H1 (cell line): ENCODE results near the gene ZNF211. TPM values are rescaled to one million over a fixed set of nuclear protein-coding genes. Genes with fewer than 3 reads are reported as not detected.

Experiments
- CTCF ChIA-PET: fragments of 300-600 bp; sonication (Branson Sonifier 250); formaldehyde crosslinking; loops from one replicate; lab custom pipeline; 2021; ENCODE audit not compliant: partially characterized antibody; lab: Charles Lee
- POLR2A ChIA-PET: fragments of 300-600 bp; sonication (Branson Sonifier 250); formaldehyde crosslinking; loops from one replicate; lab custom pipeline; 2021; ENCODE audit warnings: inconsistent platforms; ENCODE audit not compliant: partially characterized antibody; lab: Charles Lee
- DNase-seq, 2 experiments: peaks; one replicate each; pipeline versions ENCODE4 v3.0.0 to v3.0.0-alpha.2; 2010 to 2022; ENCODE audit warnings: low spot score in 2 of 2, low read depth in 1 of 2, mixed read lengths in 1 of 2
- FAIRE-seq: peaks from 2 replicates; lab custom pipeline; 2011; peaks lifted over from hg19 to GRCh38; lab: Jason Lieb, UNC
- H2AFZ ChIP-seq: 2 replicates; pipeline ENCODE4 v1.8.1; 2012; ENCODE audit warnings: low read length, inconsistent platforms
- H2AK5ac ChIP-seq: 2 replicates; pipeline ENCODE4 v1.6.1; 2013; ENCODE audit warnings: low read depth, low read length
- H2BK120ac ChIP-seq: replicated peaks from 2 replicates; pipeline ENCODE3; 2013; ENCODE audit warnings: low read depth, low read length, inconsistent platforms
- H2BK12ac ChIP-seq: 2 replicates; pipeline ENCODE4 v1.6.1; 2013; ENCODE audit warnings: low read depth, low read length
- H2BK15ac ChIP-seq: 2 replicates; pipeline ENCODE4 v1.6.1; 2013; ENCODE audit warnings: low read length
- H2BK20ac ChIP-seq: 2 replicates; pipeline ENCODE4 v1.6.1; 2013; ENCODE audit warnings: low read length
- H2BK5ac ChIP-seq: 2 replicates; pipeline ENCODE4 v1.6.1; 2013; ENCODE audit warnings: low read depth, low read length
- H3K14ac ChIP-seq: 2 replicates; pipeline ENCODE4 v1.6.1; 2013; ENCODE audit warnings: inconsistent platforms; ENCODE audit not compliant: insufficient read length
- H3K18ac ChIP-seq: 2 replicates; pipeline ENCODE4 v1.6.1; 2013; ENCODE audit warnings: low read length; ENCODE audit errors: extremely low read depth
- H3K23ac ChIP-seq: 2 replicates; pipeline ENCODE4 v1.6.1; 2013; ENCODE audit warnings: inconsistent platforms; ENCODE audit not compliant: insufficient read length
- H3K23me2 ChIP-seq: 2 replicates; pipeline ENCODE4 v1.6.1; 2013; ENCODE audit warnings: low read depth, low read length
- H3K27ac ChIP-seq: 2 replicates; pipeline ENCODE4 v1.6.1; 2011; ENCODE audit warnings: low read depth, low read length, inconsistent platforms
- H3K27me3 ChIP-seq, 4 experiments: replicated peaks in 1 of 4; 1 replicate in 1 of 4; 2 replicates in 3 of 4; pipeline versions ENCODE4 v1.6.1 to v1.8.1; 2011 to 2013; ENCODE audit warnings: low read length in 3 of 4, mild to moderate bottlenecking in 3 of 4, inconsistent platforms in 2 of 4, mixed read lengths in 2 of 4, moderate library complexity in 1 of 4; ENCODE audit not compliant: control insufficient read depth in 3 of 4, insufficient read depth in 3 of 4; ENCODE audit errors: extremely low read depth in 1 of 4
- H3K36me3 ChIP-seq, 4 experiments: 2 replicates each; pipeline versions ENCODE4 v1.6.1 to v1.8.1; 2011 to 2013; ENCODE audit warnings: mild to moderate bottlenecking in 4 of 4, low read length in 3 of 4, moderate library complexity in 2 of 4, control low read depth in 1 of 4, inconsistent platforms in 1 of 4; ENCODE audit not compliant: insufficient read depth in 4 of 4, control insufficient read depth in 2 of 4
- H3K4ac ChIP-seq: replicated peaks from 2 replicates; pipeline ENCODE3; 2013; ENCODE audit warnings: low read length, low read depth, mixed read lengths, inconsistent platforms; ENCODE audit not compliant: insufficient read length
- H3K4me1 ChIP-seq, 4 experiments: replicated peaks in 1 of 4; 1 replicate in 1 of 4; 2 replicates in 3 of 4; pipeline versions ENCODE4 v1.6.1 to v1.8.1; 2011 to 2013; ENCODE audit warnings: low read length in 3 of 4, inconsistent platforms in 2 of 4, mixed read lengths in 1 of 4; ENCODE audit not compliant: insufficient read depth in 4 of 4, control insufficient read depth in 3 of 4
- H3K4me2 ChIP-seq, 2 experiments: 2 replicates each; pipeline versions ENCODE4 v1.6.1 to v1.8.1; 2011 to 2013; ENCODE audit warnings: low read depth in 2 of 2, low read length in 2 of 2, control low read depth in 1 of 2, inconsistent platforms in 1 of 2, mild to moderate bottlenecking in 1 of 2; ENCODE audit not compliant: insufficient read depth in 1 of 2
- H3K4me3 ChIP-seq, 4 experiments: fragments of 200-600, 300-600 bp in 1 of 4; sonication (generic), shearing (Covaris generic), sonication (Bioruptor Twin) in 1 of 4; 2 replicates each; pipeline versions ENCODE4 v1.5.1 to v1.8.1; 2011 to 2016; ENCODE audit warnings: low read length in 4 of 4, low read depth in 3 of 4, control low read depth in 2 of 4, inconsistent platforms in 2 of 4, mild to moderate bottlenecking in 2 of 4, mixed read lengths in 1 of 4, moderate library complexity in 1 of 4; ENCODE audit not compliant: insufficient read depth in 2 of 4; ENCODE audit errors: extremely low read depth in 1 of 4
- H3K56ac ChIP-seq: replicated peaks from 2 replicates; pipeline ENCODE3; 2013; ENCODE audit warnings: low read depth, mild to moderate bottlenecking, mixed read lengths, low read length, inconsistent platforms; ENCODE audit not compliant: insufficient read length
- H3K79me1 ChIP-seq: 2 replicates; pipeline ENCODE4 v1.6.1; 2013; ENCODE audit warnings: low read depth, low read length, control low read depth
- H3K79me2 ChIP-seq, 2 experiments: 2 replicates each; pipeline versions ENCODE4 v1.6.1 to v1.8.1; 2012 to 2013; ENCODE audit warnings: low read length in 2 of 2, mild to moderate bottlenecking in 2 of 2, inconsistent platforms in 1 of 2; ENCODE audit not compliant: insufficient read depth in 2 of 2, control insufficient read depth in 1 of 2
- H3K9ac ChIP-seq, 4 experiments: replicated peaks in 1 of 4; 1 replicate in 1 of 4; 2 replicates in 3 of 4; pipeline versions ENCODE4 v1.6.1 to v1.8.1; 2011 to 2013; ENCODE audit warnings: low read depth in 3 of 4, low read length in 3 of 4, control low read depth in 2 of 4, mild to moderate bottlenecking in 2 of 4, moderate library complexity in 2 of 4, inconsistent platforms in 1 of 4; ENCODE audit errors: extremely low read depth in 1 of 4
- H3K9me3 ChIP-seq, 2 experiments: 2 replicates each; pipeline versions ENCODE4 v1.6.1 to v1.8.1; 2012 to 2013; ENCODE audit warnings: mild to moderate bottlenecking in 2 of 2, moderate library complexity in 2 of 2, control low read depth in 1 of 2, inconsistent platforms in 1 of 2, low read depth in 1 of 2, low read length in 1 of 2, mixed read lengths in 1 of 2; ENCODE audit not compliant: insufficient read depth in 2 of 2
- H4K20me1 ChIP-seq, 2 experiments: replicated peaks in 1 of 2; 2 replicates each; pipeline versions ENCODE3 to v1.8.1; 2011 to 2013; ENCODE audit warnings: inconsistent platforms in 2 of 2, low read length in 2 of 2, mild to moderate bottlenecking in 1 of 2; ENCODE audit not compliant: insufficient read depth in 2 of 2, control insufficient read depth in 1 of 2
- H4K5ac ChIP-seq: 2 replicates; pipeline ENCODE4 v1.6.1; 2013; ENCODE audit warnings: low read length, low read depth, mixed read lengths, inconsistent platforms; ENCODE audit not compliant: insufficient read length
- H4K8ac ChIP-seq: 2 replicates; pipeline ENCODE4 v1.8.0; 2013; ENCODE audit warnings: mild to moderate bottlenecking, moderate library complexity, low read length, inconsistent platforms; ENCODE audit not compliant: insufficient read depth; ENCODE audit errors: extremely low read depth
- H4K91ac ChIP-seq: replicated peaks from 2 replicates; pipeline ENCODE3; 2013; ENCODE audit warnings: low read length, mixed read lengths, inconsistent platforms; ENCODE audit not compliant: insufficient read length
- ASH2L ChIP-seq: fragments of 200-600, 300-600 bp; sonication (generic); IDR thresholded peaks from one replicate; pipeline ENCODE4 v1.7.1; 2017; ENCODE audit warnings: low read length
- BCL11A ChIP-seq, 2 experiments: IDR thresholded peaks; one replicate each; pipeline ENCODE4 v1.6.1; 2011; ENCODE audit warnings: low read depth in 2 of 2, low read length in 2 of 2, mild to moderate bottlenecking in 2 of 2
- CHD2 ChIP-seq: IDR thresholded peaks from 2 replicates; pipeline ENCODE4 v1.6.1; 2012; ENCODE audit warnings: low read length, improper control_type of control experiment
- CTBP2 ChIP-seq: IDR thresholded peaks from 2 replicates; pipeline ENCODE4 v1.7.0; 2011; ENCODE audit warnings: borderline replicate concordance, mild to moderate bottlenecking, moderate library complexity, mixed read lengths, low read length; ENCODE audit not compliant: insufficient read depth, insufficient read length
- FOSL1 ChIP-seq: IDR thresholded peaks from 2 replicates; pipeline ENCODE4 v1.6.1; 2011; ENCODE audit warnings: mild to moderate bottlenecking, low read depth, low read length, moderate library complexity; ENCODE audit not compliant: insufficient read depth
- HDAC2 ChIP-seq, 2 experiments: fragments of 300-600 bp in 1 of 2; sonication (generic) in 1 of 2; IDR thresholded peaks; 2 replicates each; pipeline ENCODE4 v1.6.1; 2011 to 2012; ENCODE audit warnings: low read depth in 2 of 2, low read length in 2 of 2, mild to moderate bottlenecking in 2 of 2, moderate library complexity in 2 of 2, borderline replicate concordance in 1 of 2, inconsistent platforms in 1 of 2
- MAFK ChIP-seq: IDR thresholded peaks from 2 replicates; pipeline ENCODE4 v1.6.1; 2012; ENCODE audit warnings: low read depth, mild to moderate bottlenecking, improper control_type of control experiment, low read length
- POLR2A ChIP-seq, 2 experiments: IDR thresholded peaks; 1 replicate in 1 of 2; 2 replicates in 1 of 2; pipeline ENCODE4 v1.6.1; 2011; ENCODE audit warnings: low read depth in 2 of 2, low read length in 2 of 2, mild to moderate bottlenecking in 2 of 2; ENCODE audit errors: control extremely low read depth in 1 of 2
- SIRT6 ChIP-seq: IDR thresholded peaks from one replicate; pipeline ENCODE4 v1.7.1; 2012; ENCODE audit warnings: low read length, inconsistent platforms
- TBP ChIP-seq: IDR thresholded peaks from 2 replicates; pipeline ENCODE4 v1.6.1; 2011; ENCODE audit warnings: low read depth, low read length, improper control_type of control experiment
- WGBS, 2 experiments: shearing (Covaris generic) in 1 of 2; methylation state at CpG; one replicate each; pipeline versions ENCODE4 v1.1.6 to v1.1.7; 2013 to 2015; ENCODE audit warnings: low lambda C conversion rate in 2 of 2, mixed read lengths in 2 of 2, inconsistent platforms in 1 of 2, low coverage in 1 of 2, missing lambda C conversion rate in 1 of 2; ENCODE audit not compliant: insufficient replicate concordance in 2 of 2, insufficient coverage in 1 of 2, insufficient read length in 1 of 2; ENCODE audit errors: extremely low coverage in 1 of 2, missing lambda C conversion rate in 1 of 2; 5-methylcytosine and 5-hydroxymethylcytosine counted together
- polyA plus RNA-seq, 7 experiments: library from polyadenylated mRNA; depleted of rRNA in 3 of 7; stranded (reverse) in 5 of 7; unstranded in 2 of 7; fragments of >200 nt in 5 of 7; fragments of 200-250 nt in 2 of 7; gene quantifications; 1 replicate in 5 of 7; 2 replicates in 1 of 7; 4 replicates in 1 of 7; pipeline versions ENCODE4 v1.2.1 to v1.2.3, GENCODE V29; 2011 to 2013; ENCODE audit warnings: missing spikeins in 2 of 7, mixed read lengths in 2 of 7
- total RNA-seq: library from RNA; stranded (reverse); fragmentation: NEBNext Ultra II Directional; extraction: Animal tissue kit (Norgen Biotek cat#: 25700); gene quantifications from 2 replicates; pipeline ENCODE4 v1.2.1, GENCODE V29; 2021
- TF ChIP-seq, protein P1 (sequence below): IDR thresholded peaks from 2 replicates; pipeline ENCODE4 v1.6.1; 2011; ENCODE audit warnings: low read length, improper control_type of control experiment

ZNF211 gene
- total and polyA plus RNA-seq, 2 of the 8 experiments (the other 6 are each of a cell fraction or from before 2014, with no cell fraction given) = 7.5 to 15.7 TPM

DNA sequence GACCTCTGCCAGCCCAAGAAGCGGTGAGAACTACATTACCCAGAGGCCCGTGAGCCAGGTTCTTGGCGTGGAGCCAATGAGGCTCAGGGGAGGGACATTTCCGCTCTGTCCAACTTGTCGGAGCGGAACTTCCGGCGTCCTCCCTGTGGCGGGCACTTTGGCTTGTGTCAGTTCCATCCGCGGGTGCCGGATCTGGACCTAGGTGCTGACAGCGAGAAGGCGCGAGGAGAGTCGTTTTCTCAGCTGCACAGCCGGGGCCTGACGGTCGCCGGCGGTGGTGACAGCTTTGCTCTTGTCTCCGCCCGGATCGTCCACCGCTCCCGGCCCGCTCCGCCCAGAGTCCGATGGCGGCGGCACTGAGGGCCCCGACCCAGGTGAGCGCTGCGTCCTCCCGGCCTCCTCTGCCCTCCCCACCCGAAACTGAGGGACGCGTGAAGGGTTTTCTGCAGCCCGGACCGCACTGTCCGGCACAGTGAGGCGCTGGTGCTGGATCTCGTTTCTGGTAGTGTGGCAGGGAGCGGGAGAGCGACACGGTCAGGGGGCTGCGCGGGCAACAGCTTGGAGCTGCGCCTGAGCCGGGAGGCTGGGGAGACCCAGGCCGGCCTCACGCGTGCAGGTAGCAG is 33.1 kb upstream of the ZNF211 start, which contains the start of gene ZNF530:
TSS of gene ZNF530 (plus strand) at position 125 of the 623 bp plus-strand sequence. CDS start 4,461 bp downstream, outside the sequence.
- Histone ChIP-seq H2BK12ac (no peak within 1 kb of the TSS), H2AK5ac (no peak within 1 kb of the TSS), H3K18ac (no peak within 1 kb of the TSS), H4K8ac (peak within 1 kb of the TSS; percentile 53), H3K27ac (no peak within 1 kb of the TSS), H3K14ac (no peak within 1 kb of the TSS), H3K27me3 (no peaks in the 10 kb centered on the region), H3K36me3 (peaks cover 0 to 5% (median 2%) of the 10 kb centered on the region in 4 experiments; a peak in 2 of 8 replicates), H3K79me1 (peaks cover 2% of the 10 kb centered on the region; the same call in 1 of the 2 replicates), H3K4ac (no peak within 1 kb of the TSS), H3K4me3 (peak within 1 kb of the TSS; percentile 74 to 90 (median 82)), H3K23ac (no peak within 1 kb of the TSS), H2BK120ac (no peak within 1 kb of the TSS), H4K5ac (no peak within 1 kb of the TSS), H3K9ac (peak within 1 kb of the TSS in 3 of 4 experiments; percentile 30 to 74 (median 45); a peak in 6 of 7 replicates), H3K4me1 (peaks cover 0 to 3% (median 2%) of the 10 kb centered on the region in 4 experiments; a peak in 3 of 7 replicates), H3K9me3 (no peaks in the 10 kb centered on the region), H4K20me1 (no peaks in the 10 kb centered on the region), H2BK15ac (no peak within 1 kb of the TSS), H2AFZ (peak within 1 kb of the TSS; percentile 93), H2BK20ac (no peak within 1 kb of the TSS), H4K91ac (no peak within 1 kb of the TSS), H3K4me2 (peak within 1 kb of the TSS; percentile 87 to 92), H3K79me2 (0 out of 4 replicates have a peak, but pooled peaks cover 0 to 7% of the 10 kb centered on the region in 2 experiments), H3K23me2 (peaks cover 7% of the 10 kb centered on the region), H3K56ac (no peak within 1 kb of the TSS), H2BK5ac (no peak within 1 kb of the TSS)
- ChIA-PET CTCF (interaction anchor here (0.9 to 1.4 kb wide), 2 partner anchors 11 to 51 kb away, joined by 3 read pairs; no protein-coding TSS in a partner anchor), POLR2A (interaction anchor here (1.2 to 3.0 kb wide), 8 partner anchors 15 to 164 kb away, joined by 3 to 12 read pairs (median 6); partner anchors contain the start of genes ZIK1, ZNF134, ZNF154 and ZNF551)
- WGBS, 2 experiments = 1% methylated on average over 47 of the region's 53 CpGs; no CpG with 5 or more reads in 1 of the 2 experiments
- DNase-seq (peak; percentile 72 to 87), FAIRE-seq (peak; percentile 93)
- TF ChIP-seq HDAC2 (IDR thresholded peaks at IDR 0.05; ENCODE audit: borderline replicate concordance in 1 of 2, low read depth in 2 of 2, low read length in 2 of 2) (peak in 1 of 2 experiments; percentile 95; a peak in 2 of 4 replicates), TBP (no peak), CHD2 (peak; percentile 76; the same call in 1 of the 2 replicates), ASH2L (peak; percentile 79), FOSL1 (no peak), SIRT6 (no peak), CTBP2 (no peak), POLR2A (IDR thresholded peaks at IDR 0.05; ENCODE audit: control extremely low read depth in 1 of 2, low read depth in 2 of 2, low read length in 2 of 2) (no peak), BCL11A (IDR thresholded peaks at IDR 0.05; ENCODE audit: low read depth in 2 of 2, low read length in 2 of 2) (no peak), MAFK (no peak)
- TF ChIP-seq, protein P1, sequence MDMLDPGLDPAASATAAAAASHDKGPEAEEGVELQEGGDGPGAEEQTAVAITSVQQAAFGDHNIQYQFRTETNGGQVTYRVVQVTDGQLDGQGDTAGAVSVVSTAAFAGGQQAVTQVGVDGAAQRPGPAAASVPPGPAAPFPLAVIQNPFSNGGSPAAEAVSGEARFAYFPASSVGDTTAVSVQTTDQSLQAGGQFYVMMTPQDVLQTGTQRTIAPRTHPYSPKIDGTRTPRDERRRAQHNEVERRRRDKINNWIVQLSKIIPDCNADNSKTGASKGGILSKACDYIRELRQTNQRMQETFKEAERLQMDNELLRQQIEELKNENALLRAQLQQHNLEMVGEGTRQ = no peak
